Endothelial cell of umbilical vein (primary cell): ENCODE results near the gene MCOLN2. TPM values are rescaled to one million over a fixed set of nuclear protein-coding genes. Genes with fewer than 3 reads are reported as not detected.

ENCODE experiments used
- BruUV-seq: library from RNA; stranded (reverse); fragments of 400-500 nt; replicated peaks from 2 replicates; lab custom pipeline; 2021; lab: Mats Ljungman, UMichigan
- CTCF ChIA-PET: fragments of 300-600, 350-600 bp; sonication (Branson Sonifier 250); formaldehyde crosslinking; loops from one replicate; lab custom pipeline; 2021; ENCODE audit warnings: antibody characterized with exemption, inconsistent platforms; lab: Charles Lee
- POLR2A ChIA-PET: fragments of 300-600, 350-600 bp; sonication (Branson Sonifier 250); formaldehyde crosslinking; loops from one replicate; lab custom pipeline; 2021; ENCODE audit warnings: antibody characterized with exemption, inconsistent platforms; lab: Charles Lee
- DNase-seq: peaks from one replicate; pipeline ENCODE4 v3.0.0-alpha.2; 2011; ENCODE audit warnings: low read depth, low spot score
- FAIRE-seq: peaks from 2 replicates; lab custom pipeline; 2011; peaks lifted over from hg19 to GRCh38; lab: Jason Lieb, UNC
- H2AFZ ChIP-seq: 2 replicates; pipeline ENCODE4 v1.6.0; 2012; ENCODE audit warnings: low read depth, low read length, control low read depth, inconsistent platforms
- H3K27ac ChIP-seq: 2 replicates; pipeline ENCODE4 v1.5.1; 2011; ENCODE audit warnings: low read depth, mild to moderate bottlenecking, control low read depth, low read length, moderate library complexity; ENCODE audit not compliant: insufficient read depth
- H3K27me3 ChIP-seq, 2 experiments: 2 replicates each; pipeline versions ENCODE4 v1.6.0 to v1.6.1; 2011; ENCODE audit warnings: low read length in 2 of 2, mixed read lengths in 1 of 2; ENCODE audit not compliant: control insufficient read depth in 2 of 2, insufficient read depth in 2 of 2
- H3K36me3 ChIP-seq, 2 experiments: 2 replicates in 1 of 2; 3 replicates in 1 of 2; pipeline ENCODE4 v1.5.1; 2011; ENCODE audit warnings: low read length in 2 of 2, mild to moderate bottlenecking in 1 of 2, moderate library complexity in 1 of 2; ENCODE audit not compliant: control insufficient read depth in 2 of 2, insufficient read depth in 2 of 2; ENCODE audit errors: extremely low read depth in 1 of 2
- H3K4me1 ChIP-seq: 3 replicates; pipeline ENCODE4 v1.5.1; 2011; ENCODE audit warnings: mild to moderate bottlenecking, low read length; ENCODE audit not compliant: control insufficient read depth, insufficient read depth; ENCODE audit errors: extremely low read depth
- H3K4me2 ChIP-seq: 2 replicates; pipeline ENCODE4 v1.6.1; 2011; ENCODE audit warnings: low read length, control low read depth, mixed read lengths; ENCODE audit not compliant: insufficient read depth
- H3K4me3 ChIP-seq, 3 experiments: fragments of 200-600 bp in 1 of 3; sonication (generic), shearing (Covaris generic) in 1 of 3; replicated peaks in 1 of 3; 2 replicates each; pipeline ENCODE4 v1.5.1; 2011 to 2016; ENCODE audit warnings: control low read depth in 3 of 3, low read length in 3 of 3, mild to moderate bottlenecking in 2 of 3, inconsistent platforms in 1 of 3, low read depth in 1 of 3, moderate library complexity in 1 of 3; ENCODE audit not compliant: insufficient read depth in 1 of 3
- H3K79me2 ChIP-seq: 2 replicates; pipeline ENCODE4 v1.6.0; 2012; ENCODE audit warnings: low read length, inconsistent platforms; ENCODE audit not compliant: control insufficient read depth, insufficient read depth
- H3K9ac ChIP-seq: replicated peaks from 2 replicates; pipeline ENCODE3; 2011; ENCODE audit warnings: low read length, control low read depth; ENCODE audit not compliant: insufficient read depth; ENCODE audit errors: extremely low read depth
- H3K9me1 ChIP-seq: replicated peaks from 3 replicates; pipeline ENCODE4 v1.6.0; 2011; ENCODE audit warnings: mild to moderate bottlenecking, low read length; ENCODE audit not compliant: control insufficient read depth, insufficient read depth; ENCODE audit errors: extremely low read depth
- H3K9me3 ChIP-seq: replicated peaks from 2 replicates; pipeline ENCODE4 v1.5.1; 2012; ENCODE audit warnings: low read length, inconsistent platforms; ENCODE audit not compliant: control insufficient read depth, insufficient read depth
- H4K20me1 ChIP-seq: replicated peaks from 2 replicates; pipeline ENCODE3; 2011; ENCODE audit warnings: mild to moderate bottlenecking, low read length; ENCODE audit not compliant: control insufficient read depth, insufficient read depth; ENCODE audit errors: extremely low read depth
- CTCF ChIP-seq, 2 donors: IDR thresholded peaks; 1 replicate in 1 of 2; 2 replicates in 1 of 2; pipeline ENCODE4 v1.5.1; 2011; ENCODE audit warnings: low read length in 2 of 2, mild to moderate bottlenecking in 2 of 2, moderate library complexity in 2 of 2, control low read depth in 1 of 2, inconsistent platforms in 1 of 2, low read depth in 1 of 2; ENCODE audit not compliant: insufficient read depth in 1 of 2; ENCODE audit errors: extremely low read depth in 1 of 2
- EZH2 ChIP-seq: IDR thresholded peaks from 2 replicates; pipeline ENCODE4 v1.6.1; 2012; ENCODE audit warnings: borderline replicate concordance, low read depth, mild to moderate bottlenecking, moderate library complexity, low read length, inconsistent platforms; ENCODE audit not compliant: severe bottlenecking
- FOS ChIP-seq: IDR thresholded peaks from 2 replicates; pipeline ENCODE4 v1.6.1; 2011; ENCODE audit warnings: mild to moderate bottlenecking, low read length, moderate library complexity, borderline replicate concordance; ENCODE audit not compliant: insufficient read depth
- GATA2 ChIP-seq: IDR thresholded peaks from 2 replicates; pipeline ENCODE4 v1.7.0; 2011; ENCODE audit warnings: low read depth, mild to moderate bottlenecking, moderate library complexity, mixed read lengths, low read length; ENCODE audit not compliant: insufficient read length, insufficient read depth
- JUN ChIP-seq: IDR thresholded peaks from 2 replicates; pipeline ENCODE4 v1.6.1; 2011; ENCODE audit warnings: borderline replicate concordance, low read depth; ENCODE audit not compliant: insufficient read length, insufficient read depth
- MAX ChIP-seq: IDR thresholded peaks from 2 replicates; pipeline ENCODE4 v1.6.1; 2011; ENCODE audit not compliant: insufficient read depth, insufficient read length
- MYC ChIP-seq: IDR thresholded peaks from one replicate; pipeline ENCODE4 v1.6.1; 2011; ENCODE audit warnings: mild to moderate bottlenecking, low read depth, low read length
- POLR2A ChIP-seq: IDR thresholded peaks from 2 replicates; pipeline ENCODE4 v1.6.1; 2012; ENCODE audit warnings: low read depth, mild to moderate bottlenecking, control low read depth, low read length
- POLR2AphosphoS5 ChIP-seq: IDR thresholded peaks from 2 replicates; pipeline ENCODE4 v1.6.1; 2012; ENCODE audit warnings: low read depth, mild to moderate bottlenecking, control low read depth, low read length, moderate library complexity; ENCODE audit not compliant: insufficient read depth
- dilution Hi-C: fragments of 300-500 bp; cut with MboI; formaldehyde crosslinking; loops from one replicate; pipeline ENCODE4 v1.15.0; 2019; ENCODE audit warnings: low sequenced_read_pairs; ENCODE audit not compliant: extremely low pct_ligation_motif_present
- intact Hi-C: fragments of 100-400 bp; cut with micrococcal nuclease; formaldehyde crosslinking; loops from one replicate; pipeline ENCODE4 v1.10.0; 2022
- polyA plus RNA-seq, 4 experiments: library from polyadenylated mRNA; depleted of rRNA in 3 of 4; stranded (reverse) in 3 of 4; unstranded in 1 of 4; fragments of >200 nt; gene quantifications; 2 replicates each; pipeline versions ENCODE4 v1.2.1 to v1.2.3, GENCODE V29; 2011 to 2012; ENCODE audit warnings: missing spikeins in 1 of 4
- total RNA-seq: library from RNA; stranded (reverse); gene quantifications from 2 replicates; pipeline ENCODE4 v1.2.3, GENCODE V29; 2021

Gene MCOLN2
- total and polyA plus RNA-seq, 2 donors (not counting 3 experiments of a cell fraction or from before 2014, with no cell fraction given) = not detected

GRCh38 chr1:85022700-85023099 lies 25.8 kb upstream of the MCOLN2 start:
- Histone ChIP-seq H3K4me3 (no peak overlapping the region), H2AFZ (no peak overlapping the region), H3K4me2 (no peak overlapping the region), H3K4me1 (no peaks in the 10 kb centered on the region), H3K9ac (no peak overlapping the region), H3K9me3 (no peaks in the 10 kb centered on the region), H3K27me3 (peaks cover 8 to 17% of the 10 kb centered on the region in 2 experiments), H3K79me2 (no peaks in the 10 kb centered on the region), H3K9me1 (no peaks in the 10 kb centered on the region), H3K36me3 (no peaks in the 10 kb centered on the region), H4K20me1 (no peaks in the 10 kb centered on the region), H3K27ac (no peak overlapping the region)
- POLR2A ChIA-PET = no interaction called here
- FAIRE-seq (no peak), DNase-seq (no peak)
- TF ChIP-seq MAX (no peak), JUN (no peak), GATA2 (no peak), POLR2AphosphoS5 (no peak), EZH2 (no peak), MYC (no peak), FOS (no peak), CTCF (IDR thresholded peaks at IDR 0.05; ENCODE audit: extremely low read depth in 1 of 2, insufficient read depth in 1 of 2, low read depth in 1 of 2, low read length in 2 of 2) (no peak), POLR2A (no peak)
- CTCF ChIA-PET = interaction anchor here (1.8 kb wide), 1 partner anchor 78 kb away, joined by 4 read pairs; no protein-coding TSS in a partner anchor
- BruUV-seq = no TSS peak
- dilution Hi-C loops = no loop called here
- intact Hi-C loops = no loop called here
